HG03025 (cell line): Measurements from ENCODE around the gene GAPDH.
A peak's percentile ranks its signal among the peaks of the same experiment; 100 is the strongest.
"Not testable (repeated sequence)": the region's sequence is repeated elsewhere in the genome, so short reads cannot be mapped to it uniquely, and the experiment has no call there.

ENCODE experiments used
- ATAC-seq: cut with Tn5 transposase; IDR thresholded peaks from one replicate; pipeline ENCODE4 v1.9.1; 2021; ENCODE audit warnings: mild to moderate bottlenecking, moderate library complexity; ENCODE audit not compliant: unreplicated experiment, low FRiP score

GAPDH gene

GRCh38 chr12:6528539-6529235 is 5.6 kb upstream of the GAPDH start:
- no peak for ATAC-seq

DNA sequence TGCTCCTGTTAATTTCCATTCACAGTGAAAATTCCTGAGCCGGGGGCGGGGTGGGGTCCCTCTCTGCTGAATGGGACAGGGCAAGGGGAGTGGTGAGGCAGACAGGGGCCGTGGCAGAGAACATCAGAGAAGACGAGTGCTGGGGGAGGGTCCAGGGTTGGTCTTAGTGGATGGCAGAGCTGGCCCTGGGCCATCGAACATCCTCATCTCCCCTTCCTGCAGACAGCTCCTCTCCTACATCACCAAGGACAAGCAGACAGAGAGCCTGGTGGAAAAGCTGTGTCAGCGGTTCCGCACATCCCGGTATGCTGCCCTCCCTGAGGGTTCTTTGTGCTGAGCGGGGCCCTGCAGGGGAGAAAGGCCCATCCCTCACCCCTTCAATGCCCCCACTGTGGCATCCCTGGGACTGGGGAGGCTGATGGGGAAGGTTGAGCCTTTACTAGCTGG is 5.0 kb upstream of the GAPDH start:
- no peak for ATAC-seq

DNA sequence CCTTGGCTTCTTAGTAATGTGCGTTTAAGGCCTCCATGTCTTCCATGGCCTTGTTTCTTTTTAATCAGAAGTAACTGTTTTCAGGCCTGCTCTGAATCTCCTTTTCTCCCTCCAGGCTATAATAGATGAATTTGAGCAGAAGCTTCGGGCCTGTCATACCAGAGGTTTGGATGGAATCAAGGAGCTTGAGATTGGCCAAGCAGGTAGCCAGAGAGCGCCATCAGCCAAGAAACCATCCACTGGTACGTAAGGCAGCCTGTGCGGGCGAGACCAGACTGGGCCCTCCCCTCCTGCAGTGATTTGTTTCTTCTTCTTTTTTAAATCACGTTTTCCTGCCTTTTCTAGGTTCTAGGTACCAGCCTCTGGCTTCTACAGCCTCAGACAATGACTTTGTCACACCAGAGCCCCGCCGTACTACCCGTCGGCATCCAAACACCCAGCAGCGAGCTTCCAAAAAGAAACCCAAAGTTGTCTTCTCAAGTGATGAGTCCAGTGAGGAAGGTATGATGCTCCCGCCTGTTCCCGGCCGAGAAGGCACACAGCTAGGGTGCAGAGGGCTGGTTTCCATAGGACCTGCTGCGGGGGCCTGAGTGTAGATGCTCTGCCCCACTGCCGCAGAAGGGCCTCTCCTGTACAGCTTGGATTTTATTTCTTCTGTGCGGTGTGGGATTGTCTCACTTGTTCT is 3.6 kb upstream of the GAPDH start:
- ATAC-seq = no peak

- ATAC-seq = no peak
Observed at GRCh38 chr12:6532051-6532926, 2.0 kb upstream of the GAPDH start.

DNA sequence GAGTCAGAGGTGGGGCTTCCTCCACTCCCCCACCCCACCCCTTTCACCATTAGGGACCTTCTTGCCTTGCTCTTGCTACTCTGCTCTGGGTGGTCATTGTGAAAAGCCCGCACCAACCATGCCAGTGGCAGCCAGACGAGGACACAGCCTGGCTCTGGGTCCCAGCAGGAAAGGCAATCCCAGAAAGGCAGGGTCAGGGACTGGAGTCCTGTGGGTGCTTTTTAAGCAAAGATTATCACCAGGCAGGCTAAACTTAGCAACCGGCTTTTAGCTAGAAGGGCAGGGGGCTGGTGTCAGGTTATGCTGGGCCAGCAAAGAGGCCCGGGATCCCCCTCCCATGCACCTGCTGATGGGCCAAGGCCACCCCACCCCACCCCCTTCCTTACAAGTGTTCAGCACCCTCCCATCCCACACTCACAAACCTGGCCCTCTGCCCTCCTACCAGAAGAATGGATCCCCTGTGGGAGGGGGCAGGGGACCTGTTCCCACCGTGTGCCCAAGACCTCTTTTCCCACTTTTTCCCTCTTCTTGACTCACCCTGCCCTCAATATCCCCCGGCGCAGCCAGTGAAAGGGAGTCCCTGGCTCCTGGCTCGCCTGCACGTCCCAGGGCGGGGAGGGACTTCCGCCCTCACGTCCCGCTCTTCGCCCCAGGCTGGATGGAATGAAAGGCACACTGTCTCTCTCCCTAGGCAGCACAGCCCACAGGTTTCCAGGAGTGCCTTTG is 1.2 kb upstream of the GAPDH start:
- ATAC-seq = peak; percentile 3

DNA sequence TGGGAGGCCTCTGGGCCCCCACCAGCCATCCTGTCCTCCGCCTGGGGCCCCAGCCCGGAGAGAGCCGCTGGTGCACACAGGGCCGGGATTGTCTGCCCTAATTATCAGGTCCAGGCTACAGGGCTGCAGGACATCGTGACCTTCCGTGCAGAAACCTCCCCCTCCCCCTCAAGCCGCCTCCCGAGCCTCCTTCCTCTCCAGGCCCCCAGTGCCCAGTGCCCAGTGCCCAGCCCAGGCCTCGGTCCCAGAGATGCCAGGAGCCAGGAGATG is 729 bp upstream of the GAPDH start:
- peak; percentile 1 for ATAC-seq

- ATAC-seq = peak; percentile 4
Observed at GRCh38 chr12:6534695-6534944, 303 bp downstream of the GAPDH start.

- peak; percentile 15 for ATAC-seq
Observed at GRCh38 chr12:6534945-6535696, 804 bp downstream of the GAPDH start.

DNA sequence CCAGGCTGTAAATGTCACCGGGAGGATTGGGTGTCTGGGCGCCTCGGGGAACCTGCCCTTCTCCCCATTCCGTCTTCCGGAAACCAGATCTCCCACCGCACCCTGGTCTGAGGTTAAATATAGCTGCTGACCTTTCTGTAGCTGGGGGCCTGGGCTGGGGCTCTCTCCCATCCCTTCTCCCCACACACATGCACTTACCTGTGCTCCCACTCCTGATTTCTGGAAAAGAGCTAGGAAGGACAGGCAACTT is 1.3 kb downstream of the GAPDH start:
- no peak for ATAC-seq

GRCh38 chr12:6535960-6536847 is 1.9 kb downstream of the GAPDH start:
- ATAC-seq = no peak

DNA sequence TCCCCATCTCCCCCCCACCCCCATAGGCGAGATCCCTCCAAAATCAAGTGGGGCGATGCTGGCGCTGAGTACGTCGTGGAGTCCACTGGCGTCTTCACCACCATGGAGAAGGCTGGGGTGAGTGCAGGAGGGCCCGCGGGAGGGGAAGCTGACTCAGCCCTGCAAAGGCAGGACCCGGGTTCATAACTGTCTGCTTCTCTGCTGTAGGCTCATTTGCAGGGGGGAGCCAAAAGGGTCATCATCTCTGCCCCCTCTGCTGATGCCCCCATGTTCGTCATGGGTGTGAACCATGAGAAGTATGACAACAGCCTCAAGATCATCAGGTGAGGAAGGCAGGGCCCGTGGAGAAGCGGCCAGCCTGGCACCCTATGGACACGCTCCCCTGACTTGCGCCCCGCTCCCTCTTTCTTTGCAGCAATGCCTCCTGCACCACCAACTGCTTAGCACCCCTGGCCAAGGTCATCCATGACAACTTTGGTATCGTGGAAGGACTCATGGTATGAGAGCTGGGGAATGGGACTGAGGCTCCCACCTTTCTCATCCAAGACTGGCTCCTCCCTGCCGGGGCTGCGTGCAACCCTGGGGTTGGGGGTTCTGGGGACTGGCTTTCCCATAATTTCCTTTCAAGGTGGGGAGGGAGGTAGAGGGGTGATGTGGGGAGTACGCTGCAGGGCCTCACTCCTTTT is 2.7 kb downstream of the GAPDH start:
- ATAC-seq = no peak

DNA sequence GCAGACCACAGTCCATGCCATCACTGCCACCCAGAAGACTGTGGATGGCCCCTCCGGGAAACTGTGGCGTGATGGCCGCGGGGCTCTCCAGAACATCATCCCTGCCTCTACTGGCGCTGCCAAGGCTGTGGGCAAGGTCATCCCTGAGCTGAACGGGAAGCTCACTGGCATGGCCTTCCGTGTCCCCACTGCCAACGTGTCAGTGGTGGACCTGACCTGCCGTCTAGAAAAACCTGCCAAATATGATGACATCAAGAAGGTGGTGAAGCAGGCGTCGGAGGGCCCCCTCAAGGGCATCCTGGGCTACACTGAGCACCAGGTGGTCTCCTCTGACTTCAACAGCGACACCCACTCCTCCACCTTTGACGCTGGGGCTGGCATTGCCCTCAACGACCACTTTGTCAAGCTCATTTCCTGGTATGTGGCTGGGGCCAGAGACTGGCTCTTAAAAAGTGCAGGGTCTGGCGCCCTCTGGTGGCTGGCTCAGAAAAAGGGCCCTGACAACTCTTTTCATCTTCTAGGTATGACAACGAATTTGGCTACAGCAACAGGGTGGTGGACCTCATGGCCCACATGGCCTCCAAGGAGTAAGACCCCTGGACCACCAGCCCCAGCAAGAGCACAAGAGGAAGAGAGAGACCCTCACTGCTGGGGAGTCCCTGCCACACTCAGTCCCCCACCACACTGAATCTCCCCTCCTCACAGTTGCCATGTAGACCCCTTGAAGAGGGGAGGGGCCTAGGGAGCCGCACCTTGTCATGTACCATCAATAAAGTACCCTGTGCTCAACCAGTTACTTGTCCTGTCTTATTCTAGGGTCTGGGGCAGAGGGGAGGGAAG is 3.5 kb downstream of the GAPDH start:
- ATAC-seq = not testable (repeated sequence)

- ATAC-seq = no peak
Observed at GRCh38 chr12:6538420-6539313, 4.3 kb downstream of the GAPDH start.

DNA sequence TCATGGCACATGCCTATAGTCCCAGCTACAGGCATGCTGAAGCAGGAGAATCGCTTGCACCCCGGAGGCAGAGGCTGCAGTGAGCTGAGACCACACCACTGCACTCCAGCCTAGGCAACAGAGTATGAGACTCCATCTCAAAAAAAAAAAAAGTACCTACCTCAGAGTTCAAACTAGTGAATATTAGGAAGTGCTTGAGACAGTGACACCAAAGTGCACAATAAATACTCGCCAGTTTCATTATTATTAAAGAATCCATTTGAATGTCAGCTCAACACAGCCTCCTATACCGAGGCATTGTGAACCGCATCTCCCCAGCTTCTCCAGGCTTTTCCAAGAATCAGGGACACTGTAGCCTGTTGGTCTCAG is 5.0 kb downstream of the GAPDH start:
- ATAC-seq = no peak

- no peak for ATAC-seq
Observed at GRCh38 chr12:6539707-6540134, 5.4 kb downstream of the GAPDH start.

- ATAC-seq = no peak
Observed at GRCh38 chr12:6540181-6540877, 6.0 kb downstream of the GAPDH start.
